ENCODE results near the gene ARSJ.
A peak's percentile ranks its signal among the peaks of the same experiment; 100 is the strongest.
"Not testable (repeated sequence)": the region's sequence is repeated elsewhere in the genome, so short reads cannot be mapped to it uniquely, and the experiment has no call there.

ARSJ gene

GRCh38 chr4:113953888-113954287, 25.6 kb downstream of the ARSJ start:
- H3K36me3 ChIP-seq (ENCODE audit: insufficient read depth, low read length): no peaks in the 10 kb centered on the region
- H3K27me3 ChIP-seq (ENCODE audit: control insufficient read depth in 1 of 2, insufficient read depth in 2 of 2, low read length in 2 of 2): no peaks in the 10 kb centered on the region
- no peak overlapping the region for H3K4me3 ChIP-seq (ENCODE audit: low read depth in 1 of 2, low read length in 2 of 2)
- H3K4me1 ChIP-seq (ENCODE audit: insufficient read depth, low read length): peaks cover 24% of the 10 kb centered on the region
- H3K9me3 ChIP-seq (ENCODE audit: low read length): no peaks in the 10 kb centered on the region
- no peak overlapping the region for H3K27ac ChIP-seq (ENCODE audit: low read depth, low read length)
- no peak overlapping the region for H3K9ac ChIP-seq (ENCODE audit: low read length)

DNA sequence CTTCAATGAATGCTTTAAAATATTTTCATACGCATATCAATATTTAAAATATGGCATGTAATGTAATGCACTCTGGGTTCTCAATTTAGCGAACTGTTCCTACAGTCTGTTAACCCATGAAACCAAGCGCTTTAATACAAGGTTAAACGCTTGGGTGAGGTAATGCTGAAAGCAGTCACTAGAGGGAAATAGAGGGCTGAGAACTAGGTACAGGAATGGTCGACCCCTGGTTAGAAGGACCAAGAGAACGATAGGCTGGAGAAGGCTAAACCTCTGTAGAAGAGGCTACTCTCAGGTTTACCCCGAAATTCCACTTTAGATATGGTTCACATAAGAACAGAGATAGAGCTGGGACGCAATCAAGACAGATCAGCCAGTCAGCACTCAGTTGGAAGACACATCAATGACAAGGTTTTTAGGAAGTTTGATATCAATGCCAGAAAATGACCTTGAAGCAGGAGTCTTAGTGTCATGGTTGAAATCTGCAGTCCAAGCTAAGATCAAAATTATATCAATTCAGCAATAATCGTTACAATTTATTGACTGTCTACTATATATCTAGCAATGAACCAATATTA, 26.9 kb downstream of the ARSJ start:
- H3K27me3 ChIP-seq (ENCODE audit: control insufficient read depth in 1 of 2, insufficient read depth in 2 of 2, low read length in 2 of 2): no peaks in the 10 kb centered on the region
- no peak overlapping the region for H3K4me3 ChIP-seq (ENCODE audit: low read depth in 1 of 2, low read length in 2 of 2)
- H3K27ac ChIP-seq (ENCODE audit: low read depth, low read length): no peak overlapping the region
- no peaks in the 10 kb centered on the region for H3K9me3 ChIP-seq (ENCODE audit: low read length)
- peaks cover 11% of the 10 kb centered on the region for H3K4me1 ChIP-seq (ENCODE audit: insufficient read depth, low read length)
- no peak overlapping the region for H3K9ac ChIP-seq (ENCODE audit: low read length)
- H3K36me3 ChIP-seq (ENCODE audit: insufficient read depth, low read length): no peaks in the 10 kb centered on the region

DNA sequence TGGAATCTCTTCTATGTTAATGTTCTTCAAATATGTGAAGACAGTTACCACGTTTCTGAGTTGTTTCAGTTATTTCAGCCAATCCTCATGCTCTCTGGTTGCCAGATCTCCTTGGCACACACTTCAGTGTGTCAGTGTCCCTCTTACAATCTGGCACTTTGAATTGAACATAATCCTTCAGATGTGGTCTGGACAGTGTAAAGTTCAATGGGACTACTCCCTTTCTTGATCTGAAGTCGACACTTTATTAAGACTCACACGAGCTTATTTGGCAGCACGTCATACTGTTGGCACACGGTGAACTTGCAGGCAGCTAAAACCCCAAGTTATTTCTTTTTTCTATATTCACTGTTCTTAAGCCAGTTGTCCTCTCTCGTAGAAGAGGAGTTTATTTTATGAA, 28.2 kb downstream of the ARSJ start:
- H3K4me3 ChIP-seq (ENCODE audit: low read depth in 1 of 2, low read length in 2 of 2): no peak overlapping the region
- H3K27ac ChIP-seq (ENCODE audit: low read depth, low read length): peak overlapping the region; percentile 37
- no peaks in the 10 kb centered on the region for H3K9me3 ChIP-seq (ENCODE audit: low read length)
- H3K9ac ChIP-seq (ENCODE audit: low read length): no peak overlapping the region
- no peaks in the 10 kb centered on the region for H3K36me3 ChIP-seq (ENCODE audit: insufficient read depth, low read length)
- H3K4me1 ChIP-seq (ENCODE audit: insufficient read depth, low read length): peaks cover 11% of the 10 kb centered on the region
- H3K27me3 ChIP-seq (ENCODE audit: control insufficient read depth in 1 of 2, insufficient read depth in 2 of 2, low read length in 2 of 2): no peaks in the 10 kb centered on the region

- peaks cover 11% of the 10 kb centered on the region for H3K4me1 ChIP-seq (ENCODE audit: insufficient read depth, low read length)
- no peaks in the 10 kb centered on the region for H3K27me3 ChIP-seq (ENCODE audit: control insufficient read depth in 1 of 2, insufficient read depth in 2 of 2, low read length in 2 of 2)
Measured at GRCh38 chr4:113950207-113950606, 29.2 kb downstream of the ARSJ start.

DNA sequence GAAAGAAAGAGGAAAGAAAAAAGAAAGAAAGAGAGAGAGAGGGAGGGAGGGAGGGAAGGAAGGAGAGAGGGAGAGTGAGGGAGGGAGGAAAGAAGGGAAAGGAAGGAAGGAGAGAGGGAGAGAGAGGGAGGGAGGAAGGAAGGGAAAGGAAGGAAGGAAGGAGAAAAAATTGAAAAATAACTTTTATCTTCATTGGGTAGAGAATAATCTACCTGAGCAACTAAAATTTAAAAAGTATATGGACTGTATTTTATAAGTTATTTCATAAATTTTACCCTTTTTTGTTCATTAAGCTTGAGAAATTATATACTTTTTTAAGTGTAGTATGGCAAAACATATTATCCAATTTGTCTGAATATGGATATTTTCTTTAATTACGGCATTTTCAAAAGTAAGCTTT, 32.0 kb downstream of the ARSJ start:
- Histone ChIP-seq H3K36me3 (ENCODE audit: insufficient read depth, low read length) (no peaks in the 10 kb centered on the region), H3K4me1 (ENCODE audit: insufficient read depth, low read length) (peaks cover 11% of the 10 kb centered on the region), H3K27ac (ENCODE audit: low read depth, low read length) (no peak overlapping the region), H3K4me3 (ENCODE audit: low read depth in 1 of 2, low read length in 2 of 2) (no peak overlapping the region), H3K27me3 (ENCODE audit: control insufficient read depth in 1 of 2, insufficient read depth in 2 of 2, low read length in 2 of 2) (no peaks in the 10 kb centered on the region), H3K9me3 (ENCODE audit: low read length) (no peaks in the 10 kb centered on the region), H3K9ac (ENCODE audit: low read length) (no peak overlapping the region)

More at GRCh38 chr4:113950207-113950606, 29.2 kb downstream of the ARSJ start:
- Histone ChIP-seq H3K36me3 (ENCODE audit: insufficient read depth, low read length) (no peaks in the 10 kb centered on the region), H3K27ac (ENCODE audit: low read depth, low read length) (no peak overlapping the region), H3K9ac (ENCODE audit: low read length) (no peak overlapping the region), H3K4me3 (ENCODE audit: low read depth in 1 of 2, low read length in 2 of 2) (no peak overlapping the region), H3K9me3 (ENCODE audit: low read length) (no peaks in the 10 kb centered on the region)

DNA sequence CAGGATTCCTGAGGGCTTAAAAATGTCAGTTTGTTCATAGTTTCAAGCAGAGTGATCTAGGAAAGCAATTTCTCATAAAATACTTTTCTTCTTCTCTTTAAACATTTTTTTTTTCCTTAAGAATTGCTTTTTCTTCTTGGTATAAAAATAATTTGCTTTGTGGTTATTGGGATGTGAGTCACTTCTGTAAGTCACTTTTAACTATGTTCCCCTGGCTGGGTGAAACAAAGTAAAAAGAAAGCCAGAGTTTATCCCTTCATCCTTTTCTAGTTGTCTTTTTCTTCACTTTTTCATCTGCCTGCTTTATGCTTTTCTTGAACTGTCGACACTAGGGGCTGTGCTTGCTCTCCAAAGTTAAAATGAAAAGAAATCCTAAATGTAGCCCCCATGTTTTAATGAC, 33.5 kb downstream of the ARSJ start:
- Histone ChIP-seq H3K27me3 (ENCODE audit: control insufficient read depth in 1 of 2, insufficient read depth in 2 of 2, low read length in 2 of 2) (no peaks in the 10 kb centered on the region), H3K4me3 (ENCODE audit: low read depth in 1 of 2, low read length in 2 of 2) (no peak overlapping the region), H3K36me3 (ENCODE audit: insufficient read depth, low read length) (no peaks in the 10 kb centered on the region), H3K4me1 (ENCODE audit: insufficient read depth, low read length) (peaks cover 4% of the 10 kb centered on the region), H3K27ac (ENCODE audit: low read depth, low read length) (no peak overlapping the region), H3K9me3 (ENCODE audit: low read length) (no peaks in the 10 kb centered on the region), H3K9ac (ENCODE audit: low read length) (no peak overlapping the region)

GRCh38 chr4:113943863-113944262, 35.6 kb downstream of the ARSJ start:
- no peaks in the 10 kb centered on the region for H3K9me3 ChIP-seq (ENCODE audit: low read length)
- H3K9ac ChIP-seq (ENCODE audit: low read length): no peak overlapping the region
- no peaks in the 10 kb centered on the region for H3K4me1 ChIP-seq (ENCODE audit: insufficient read depth, low read length)
- no peak overlapping the region for H3K4me3 ChIP-seq (ENCODE audit: low read depth in 1 of 2, low read length in 2 of 2)
- H3K27me3 ChIP-seq (ENCODE audit: control insufficient read depth in 1 of 2, insufficient read depth in 2 of 2, low read length in 2 of 2): no peaks in the 10 kb centered on the region
- H3K27ac ChIP-seq (ENCODE audit: low read depth, low read length): no peak overlapping the region
- no peaks in the 10 kb centered on the region for H3K36me3 ChIP-seq (ENCODE audit: insufficient read depth, low read length)

DNA sequence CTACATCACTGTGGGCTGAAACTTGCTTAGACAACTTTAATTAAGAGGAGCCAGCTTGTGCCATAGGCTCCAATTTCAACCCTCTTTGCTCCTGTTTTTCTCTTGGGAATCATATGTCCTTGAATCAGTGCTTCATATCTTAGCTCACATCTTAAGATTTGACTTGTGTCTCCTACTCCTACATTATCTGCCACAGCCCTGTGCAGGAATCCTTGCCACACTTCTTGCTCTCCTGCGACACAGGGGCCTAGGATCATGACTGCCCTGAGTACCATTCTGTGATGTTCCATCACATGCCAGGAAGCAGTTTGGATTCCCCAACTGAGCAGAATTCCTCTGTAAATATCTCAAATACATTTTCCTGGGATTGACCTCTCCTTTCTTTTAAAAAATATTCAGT, 36.4 kb downstream of the ARSJ start:
- H3K4me1 ChIP-seq (ENCODE audit: insufficient read depth, low read length): no peaks in the 10 kb centered on the region
- H3K4me3 ChIP-seq (ENCODE audit: low read depth in 1 of 2, low read length in 2 of 2): no peak overlapping the region
- no peak overlapping the region for H3K9ac ChIP-seq (ENCODE audit: low read length)
- H3K27ac ChIP-seq (ENCODE audit: low read depth, low read length): no peak overlapping the region
- H3K36me3 ChIP-seq (ENCODE audit: insufficient read depth, low read length): no peaks in the 10 kb centered on the region
- H3K27me3 ChIP-seq (ENCODE audit: control insufficient read depth in 1 of 2, insufficient read depth in 2 of 2, low read length in 2 of 2): no peaks in the 10 kb centered on the region
- H3K9me3 ChIP-seq (ENCODE audit: low read length): no peaks in the 10 kb centered on the region

- Histone ChIP-seq H3K36me3 (ENCODE audit: insufficient read depth, low read length) (no peaks in the 10 kb centered on the region), H3K27me3 (ENCODE audit: control insufficient read depth in 1 of 2, insufficient read depth in 2 of 2, low read length in 2 of 2) (no peaks in the 10 kb centered on the region), H3K4me3 (ENCODE audit: low read depth in 1 of 2, low read length in 2 of 2) (no peak overlapping the region), H3K4me1 (ENCODE audit: insufficient read depth, low read length) (no peaks in the 10 kb centered on the region), H3K9ac (ENCODE audit: low read length) (no peak overlapping the region), H3K9me3 (ENCODE audit: low read length) (no peaks in the 10 kb centered on the region), H3K27ac (ENCODE audit: low read depth, low read length) (no peak overlapping the region)
Measured at GRCh38 chr4:113941836-113942235, 37.6 kb downstream of the ARSJ start.

DNA sequence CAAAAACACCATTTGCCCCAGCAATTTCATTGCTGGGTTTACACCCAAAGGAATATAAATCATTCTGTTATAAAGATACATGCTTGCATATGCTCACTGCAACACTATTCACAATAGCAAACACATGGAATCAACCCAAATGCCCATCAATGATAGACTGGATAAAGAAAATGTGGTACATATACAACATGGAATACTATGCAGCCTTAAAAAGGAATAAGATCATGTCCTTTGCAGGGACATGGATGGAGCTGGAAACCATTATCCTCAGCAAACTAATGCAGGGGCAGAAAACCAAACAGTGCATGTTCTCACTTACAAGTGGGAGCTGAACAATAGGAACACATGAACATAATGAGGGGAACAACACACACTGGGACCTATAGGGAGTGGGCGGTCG, 39.3 kb downstream of the ARSJ start:
- not testable (repeated sequence) for H3K4me1 ChIP-seq (ENCODE audit: insufficient read depth, low read length); H3K27me3 ChIP-seq (ENCODE audit: control insufficient read depth in 1 of 2, insufficient read depth in 2 of 2, low read length in 2 of 2); H3K4me3 ChIP-seq (ENCODE audit: low read depth in 1 of 2, low read length in 2 of 2); H3K27ac ChIP-seq (ENCODE audit: low read depth, low read length); H3K9me3 ChIP-seq (ENCODE audit: low read length); H3K9ac ChIP-seq (ENCODE audit: low read length); H3K36me3 ChIP-seq (ENCODE audit: insufficient read depth, low read length)

DNA sequence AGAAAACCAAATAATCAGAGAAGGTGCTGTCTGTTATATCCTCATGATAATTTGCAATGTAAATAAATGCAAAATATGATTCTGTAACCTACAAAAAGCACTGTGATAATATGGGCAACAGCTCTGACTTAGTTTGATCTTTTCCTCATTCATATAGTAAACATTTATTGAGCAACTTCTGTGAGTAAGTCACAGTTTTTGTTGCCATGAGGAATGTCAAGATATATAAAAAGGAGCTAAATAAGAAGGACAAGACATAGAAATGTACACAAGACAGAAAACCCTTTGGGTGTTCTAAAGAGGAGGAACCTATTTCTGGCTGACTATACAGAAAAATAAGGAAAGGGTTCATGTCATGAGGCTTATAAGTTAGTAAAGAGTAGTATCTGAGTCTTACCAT, 44.3 kb downstream of the ARSJ start:
- H3K27ac ChIP-seq (ENCODE audit: low read depth, low read length): no peak overlapping the region
- H3K9me3 ChIP-seq (ENCODE audit: low read length): no peaks in the 10 kb centered on the region
- H3K36me3 ChIP-seq (ENCODE audit: insufficient read depth, low read length): no peaks in the 10 kb centered on the region
- H3K9ac ChIP-seq (ENCODE audit: low read length): no peak overlapping the region
- no peak overlapping the region for H3K4me3 ChIP-seq (ENCODE audit: low read depth in 1 of 2, low read length in 2 of 2)
- no peaks in the 10 kb centered on the region for H3K27me3 ChIP-seq (ENCODE audit: control insufficient read depth in 1 of 2, insufficient read depth in 2 of 2, low read length in 2 of 2)
- H3K4me1 ChIP-seq (ENCODE audit: insufficient read depth, low read length): peaks cover 5% of the 10 kb centered on the region

- H3K27ac ChIP-seq (ENCODE audit: low read depth, low read length); H3K9me3 ChIP-seq (ENCODE audit: low read length); H3K4me3 ChIP-seq (ENCODE audit: low read depth in 1 of 2, low read length in 2 of 2); H3K9ac ChIP-seq (ENCODE audit: low read length); H3K27me3 ChIP-seq (ENCODE audit: control insufficient read depth in 1 of 2, insufficient read depth in 2 of 2, low read length in 2 of 2); H3K36me3 ChIP-seq (ENCODE audit: insufficient read depth, low read length): not testable (repeated sequence)
- H3K4me1 ChIP-seq (ENCODE audit: insufficient read depth, low read length): peaks cover 15% of the 10 kb centered on the region
Measured at GRCh38 chr4:113924706-113925105, 54.7 kb downstream of the ARSJ start.
